GM18517 (cell line): ENCODE results near the gene SMAP2.

Experiments
- ATAC-seq: cut with Tn5 transposase; IDR thresholded peaks from one replicate; pipeline ENCODE4 v1.9.1; 2021; ENCODE audit warnings: mild to moderate bottlenecking, moderate library complexity; ENCODE audit not compliant: unreplicated experiment

Gene SMAP2

DNA sequence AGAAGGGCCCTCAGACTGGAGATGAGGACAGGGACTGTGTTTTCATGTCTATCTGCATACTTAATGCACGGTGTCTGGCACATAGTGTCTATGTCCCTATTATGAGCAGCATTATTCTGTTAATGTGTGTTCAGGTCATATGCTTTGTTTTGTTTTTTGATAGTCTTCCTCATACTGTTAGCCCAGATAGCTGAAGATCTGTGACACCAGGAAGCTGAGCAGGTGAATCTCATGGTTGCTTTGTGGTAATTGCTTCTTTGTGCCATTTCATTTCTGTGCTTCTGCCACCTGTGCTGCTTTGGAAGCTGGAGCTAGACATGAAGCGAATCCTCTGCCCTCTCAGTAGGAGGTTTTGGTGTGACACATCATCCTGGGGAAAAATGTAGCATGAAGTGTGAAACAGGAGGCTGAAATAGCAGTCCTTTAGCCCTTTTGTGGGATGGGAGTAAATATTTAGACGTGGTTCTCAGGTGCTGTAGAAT, 15.8 kb downstream of the SMAP2 start:
- no peak for ATAC-seq

DNA sequence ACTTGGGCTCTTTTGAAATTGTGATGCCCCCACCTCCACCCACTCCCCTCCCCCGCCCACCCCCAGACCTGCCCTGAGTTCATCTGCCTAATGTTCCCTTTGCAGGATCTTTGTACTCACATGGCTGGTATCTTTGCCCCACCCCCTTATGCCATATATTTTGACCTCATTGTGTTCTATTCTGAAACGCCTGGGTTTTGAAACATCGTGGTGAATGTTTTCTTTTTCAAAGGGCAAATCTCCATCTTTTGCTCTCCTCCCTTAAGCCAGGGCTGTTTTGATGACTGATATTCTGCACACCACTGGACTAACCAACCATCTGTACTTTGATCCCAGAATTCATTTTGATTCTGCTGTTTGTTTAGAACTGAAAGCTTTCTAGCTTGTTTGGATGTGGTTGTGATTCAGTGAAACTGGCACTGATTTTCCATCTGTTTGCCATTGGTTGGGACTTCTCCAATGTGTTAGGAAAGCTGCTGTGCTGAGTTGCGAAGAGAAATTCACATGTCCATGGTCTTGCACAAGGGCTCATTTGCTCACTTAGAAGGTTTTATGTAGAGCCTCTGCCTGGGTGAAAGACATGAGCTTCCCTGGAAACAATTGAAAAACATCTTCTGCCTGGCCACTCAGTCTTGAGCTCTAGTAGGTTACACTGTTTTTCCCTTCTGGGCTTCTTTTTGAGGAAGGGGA, 16.5 kb downstream of the SMAP2 start:
- ATAC-seq: no peak

DNA sequence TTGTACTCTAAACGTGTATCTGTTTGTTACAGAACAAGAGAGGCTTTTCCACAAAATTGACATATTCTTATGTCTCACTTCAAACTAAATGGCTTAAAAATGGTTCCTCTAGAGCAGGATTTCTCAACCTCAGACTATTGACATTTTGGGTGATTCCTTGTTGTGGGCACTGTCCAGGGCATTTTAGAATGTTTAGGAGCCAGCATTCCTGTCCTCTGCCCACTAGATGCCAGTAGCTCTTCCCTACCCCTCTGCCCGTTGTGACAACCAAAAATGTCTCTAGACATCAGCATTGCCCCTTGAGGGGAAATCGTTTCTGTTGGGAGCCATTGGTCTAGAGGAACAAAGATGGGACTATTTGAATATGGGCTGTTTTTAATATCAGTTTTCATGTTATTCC, 17.3 kb downstream of the SMAP2 start:
- ATAC-seq: no peak

DNA sequence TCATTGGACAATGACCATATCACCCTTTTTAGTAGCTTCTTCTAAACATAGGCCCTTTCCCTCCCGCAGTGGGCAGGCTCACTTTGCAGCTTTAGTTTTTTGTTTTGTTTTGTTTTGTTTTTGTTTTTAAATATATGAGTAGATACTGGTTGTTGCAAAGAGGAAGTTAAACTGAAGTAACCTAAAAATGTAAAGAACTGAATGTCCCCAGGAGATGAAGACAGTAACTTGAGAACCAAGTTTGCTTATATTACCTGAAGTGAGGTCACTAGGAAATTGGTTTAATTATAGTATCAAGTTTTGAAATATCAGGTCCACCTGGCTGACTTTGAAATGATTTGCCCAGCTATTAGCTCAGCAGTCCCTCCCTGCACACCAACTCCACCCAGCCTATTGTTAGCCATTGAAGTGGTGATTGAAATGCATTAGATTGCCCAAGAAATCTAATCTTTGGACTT, 18.2 kb downstream of the SMAP2 start:
- ATAC-seq: peak; percentile 79

DNA sequence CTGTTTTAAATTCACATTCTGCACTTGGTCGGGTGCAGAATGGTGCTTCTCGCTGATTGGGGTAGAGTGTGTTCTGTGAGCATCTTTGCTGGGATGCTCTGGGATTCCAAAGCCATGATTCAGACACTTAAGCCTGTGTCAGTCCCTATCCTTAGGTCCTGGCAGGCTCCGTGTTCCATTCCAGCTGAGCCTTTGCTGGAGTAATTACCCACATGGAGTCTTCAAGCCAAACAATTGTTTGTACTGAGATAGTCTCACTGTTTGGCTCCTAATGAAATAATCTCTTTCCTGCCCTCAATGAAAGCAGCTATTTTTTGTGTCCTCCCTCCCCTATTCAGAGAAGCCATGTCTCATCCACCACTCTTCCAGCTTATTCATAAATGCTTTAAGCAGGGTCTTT, 18.7 kb downstream of the SMAP2 start:
- no peak for ATAC-seq

DNA sequence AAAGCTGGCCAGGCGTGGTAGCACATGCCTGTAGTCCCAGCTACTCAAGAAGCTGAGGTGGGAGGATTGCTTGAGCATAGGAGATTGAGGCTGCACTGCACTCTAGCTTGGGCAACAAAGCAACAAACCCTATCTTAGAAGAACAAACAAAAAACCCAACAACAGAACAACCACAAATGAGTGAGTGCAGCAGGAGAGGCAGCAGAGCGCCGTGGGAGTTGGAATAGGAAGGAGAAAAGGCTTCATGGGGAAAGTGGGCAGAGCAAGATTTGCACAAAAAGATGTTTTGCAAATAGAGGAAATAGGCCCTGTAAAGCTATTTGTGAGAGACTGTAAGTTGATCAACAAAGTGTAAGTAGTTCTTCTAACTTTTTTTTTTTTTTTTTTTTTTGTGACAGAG, 19.6 kb downstream of the SMAP2 start:
- no peak for ATAC-seq

DNA sequence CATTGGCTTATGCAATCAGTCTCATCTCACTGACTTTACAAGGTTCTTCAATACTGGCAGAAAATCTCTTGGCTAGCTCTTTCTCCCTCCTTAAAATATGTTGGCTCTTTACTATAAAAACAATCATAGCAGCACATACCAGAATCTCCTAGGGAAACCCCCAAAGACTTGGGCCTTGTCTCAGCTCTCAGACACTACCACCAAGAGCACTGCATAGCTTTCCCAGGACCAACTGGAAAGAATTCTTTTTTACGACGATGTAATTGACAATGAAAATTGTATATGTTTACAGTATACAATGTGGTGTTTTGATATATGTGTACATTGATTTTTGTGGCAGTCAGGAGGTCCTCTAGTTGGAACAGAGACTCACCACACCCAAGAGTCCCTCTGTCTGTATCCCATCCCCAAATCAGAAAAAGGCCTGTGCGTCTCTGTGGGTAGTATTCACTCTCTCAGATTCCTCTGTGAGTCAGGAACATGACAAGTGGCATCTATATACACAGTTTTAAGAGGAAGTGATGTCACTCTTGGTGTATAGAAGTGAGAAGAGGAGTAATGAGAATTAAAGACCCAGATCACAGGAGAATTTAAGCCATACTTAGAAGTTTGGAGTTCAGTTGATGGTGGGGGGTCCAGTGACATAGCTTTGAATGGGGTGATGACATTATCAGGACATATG, 21.1 kb downstream of the SMAP2 start:
- no peak for ATAC-seq

DNA sequence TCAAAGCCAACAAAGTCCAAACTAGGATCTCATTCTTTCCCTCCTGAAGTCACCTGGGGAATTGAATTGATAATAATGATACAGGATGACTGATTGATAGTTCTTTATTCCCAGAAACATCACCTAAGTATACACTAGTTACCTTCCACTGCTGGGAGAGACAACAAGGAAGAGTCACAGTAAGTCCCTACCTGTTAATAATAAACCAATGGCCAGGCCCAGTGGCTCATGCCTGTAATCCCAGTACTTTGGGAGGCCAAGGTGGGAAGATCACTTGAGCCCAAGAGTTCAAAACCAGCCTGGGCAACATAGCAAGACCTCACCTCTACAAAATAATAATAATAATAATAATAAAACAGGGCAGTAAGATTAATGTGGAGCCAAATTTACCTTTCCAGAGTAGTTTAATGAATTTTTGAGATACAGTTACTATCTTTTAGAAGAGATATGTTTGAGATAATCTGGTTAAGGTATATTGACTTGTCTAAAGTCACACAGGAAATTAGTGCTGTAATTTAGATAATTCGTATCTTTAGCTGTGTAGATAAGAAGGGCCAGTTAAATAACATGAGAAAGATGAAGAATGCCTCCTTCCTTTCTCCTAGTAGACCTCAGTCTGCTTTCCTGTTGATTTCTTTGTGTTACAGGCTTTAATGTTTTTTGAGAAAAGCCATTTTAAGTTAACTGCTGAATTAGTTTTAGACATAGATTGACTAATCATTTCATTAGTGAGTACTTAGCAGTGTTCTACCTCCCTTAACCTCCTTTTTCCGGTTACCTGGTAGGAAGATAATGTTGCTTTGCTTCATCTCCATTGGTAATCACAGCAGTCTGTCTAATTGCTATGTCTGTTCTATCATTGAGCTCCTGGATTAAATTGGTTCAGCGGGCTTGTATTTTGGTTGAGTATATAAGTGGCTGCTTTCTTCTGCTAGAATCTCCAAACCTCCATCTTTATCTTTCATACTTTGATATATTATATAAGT, 22.0 kb downstream of the SMAP2 start:
- no peak for ATAC-seq

DNA sequence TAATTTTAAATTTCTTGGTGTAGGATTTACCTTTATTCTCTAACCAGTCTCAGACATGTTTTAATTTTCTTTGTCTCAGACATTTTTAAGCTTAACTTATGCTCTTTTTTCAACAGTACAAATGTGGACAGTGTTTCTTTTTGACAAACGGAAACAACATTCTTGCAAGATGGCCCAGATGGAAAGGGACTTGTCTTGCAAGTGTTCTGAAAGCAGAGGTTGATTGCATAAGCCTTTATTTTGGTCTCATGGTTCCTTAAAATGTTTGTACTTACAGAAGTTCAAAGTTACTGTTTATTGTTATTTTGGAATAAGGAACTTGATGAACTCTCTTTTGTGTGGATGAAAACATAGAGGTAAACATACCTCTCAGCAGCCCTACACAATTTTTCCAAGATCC, 22.9 kb downstream of the SMAP2 start:
- no peak for ATAC-seq

DNA sequence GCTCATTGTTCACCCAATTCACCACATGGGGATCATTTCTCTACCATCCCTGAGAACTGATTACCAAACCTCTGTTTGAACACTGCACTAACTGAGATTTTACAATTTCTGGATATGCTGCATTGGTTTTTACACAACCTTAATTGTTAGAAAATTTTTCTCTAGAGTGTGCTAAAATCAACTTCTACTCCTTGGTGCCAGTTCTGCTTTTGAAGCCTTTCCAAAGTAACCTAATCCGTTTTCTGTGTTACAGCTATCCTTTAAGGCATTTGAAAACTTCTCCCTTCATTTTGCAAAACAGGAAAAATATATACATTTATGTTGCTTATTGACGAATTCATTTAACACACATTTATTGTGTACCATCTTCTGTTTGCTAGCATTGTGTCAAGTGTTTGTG, 23.7 kb downstream of the SMAP2 start:
- no peak for ATAC-seq

DNA sequence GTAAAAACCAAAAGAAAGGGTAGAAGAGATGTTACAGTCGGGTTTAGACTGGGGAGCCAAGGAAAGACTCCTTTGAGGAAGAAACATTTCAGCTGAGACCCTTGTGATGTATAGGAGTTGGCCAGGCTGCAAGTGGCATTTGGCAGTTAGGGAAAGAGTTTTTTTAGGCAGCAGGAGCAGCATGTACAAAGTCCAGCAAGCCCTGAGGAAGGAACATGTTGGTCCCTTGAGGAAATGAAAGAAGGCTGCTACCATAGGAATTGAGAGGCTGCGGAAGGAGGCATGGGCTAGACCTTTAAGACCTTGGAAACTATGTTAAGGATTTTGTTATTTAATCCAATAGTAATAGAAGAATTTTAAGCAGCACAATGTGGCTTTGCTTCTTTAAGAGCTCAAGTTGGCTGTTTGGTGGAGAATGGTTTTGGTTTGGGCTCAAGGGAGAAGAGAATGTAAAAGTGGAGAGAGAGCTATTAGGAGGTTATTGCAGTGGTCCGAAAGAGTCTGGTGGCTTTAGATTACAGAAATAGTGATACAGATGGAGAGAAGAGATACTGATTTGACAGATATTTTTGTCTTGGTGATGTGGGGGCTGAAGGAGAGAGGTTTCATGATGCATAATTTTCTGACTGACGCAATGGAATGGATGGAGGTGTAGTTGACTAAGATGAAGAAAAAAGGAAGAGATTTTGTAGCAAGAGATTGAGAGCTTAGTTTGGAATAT, 26.6 kb downstream of the SMAP2 start:
- peak; percentile 83 for ATAC-seq

DNA sequence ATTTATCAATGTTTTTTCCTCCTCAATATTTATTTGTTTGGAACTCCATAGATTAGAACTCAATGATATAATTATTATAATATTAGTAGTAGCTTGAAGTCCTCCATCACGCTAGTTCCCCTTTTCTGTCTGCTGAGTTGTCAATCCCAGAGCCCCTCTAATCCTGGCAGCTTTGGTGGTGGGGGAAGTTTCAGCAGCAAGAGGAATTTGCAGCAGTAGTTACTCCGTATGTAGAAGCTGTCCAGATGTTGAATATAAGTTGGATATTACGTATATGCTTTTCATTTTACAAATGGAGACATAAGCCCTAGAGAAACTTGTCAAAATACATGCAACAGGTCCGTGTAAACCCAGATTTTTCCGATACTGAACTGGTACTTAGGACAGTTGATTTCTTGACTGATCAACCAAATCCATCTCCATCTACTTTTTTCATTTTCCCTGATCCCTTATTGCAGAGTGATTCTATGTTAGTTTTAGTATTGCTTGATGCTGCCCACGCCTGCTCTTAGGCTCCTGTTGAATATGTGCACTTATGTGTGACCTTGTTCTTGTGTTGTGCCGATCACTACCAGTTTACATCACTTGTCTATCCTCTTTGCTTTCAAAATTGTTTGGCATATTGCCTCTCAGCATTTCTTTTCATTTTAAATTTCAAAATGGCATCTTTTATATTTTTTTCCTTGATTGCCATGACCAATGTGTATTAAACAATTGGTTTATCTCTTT, 28.1 kb downstream of the SMAP2 start:
- ATAC-seq: no peak

GRCh38 chr1:40404670-40405462, 31.3 kb downstream of the SMAP2 start:
- no peak for ATAC-seq

GRCh38 chr1:40405812-40406211, 32.3 kb downstream of the SMAP2 start:
- no peak for ATAC-seq

GRCh38 chr1:40407453-40407852, 33.9 kb downstream of the SMAP2 start:
- no peak for ATAC-seq

- ATAC-seq: no peak
These were observed 35.9 kb downstream of the SMAP2 start for GRCh38 chr1:40409467-40409866.

- no peak for ATAC-seq
These were observed 37.8 kb downstream of the SMAP2 start for GRCh38 chr1:40411294-40411693.

DNA sequence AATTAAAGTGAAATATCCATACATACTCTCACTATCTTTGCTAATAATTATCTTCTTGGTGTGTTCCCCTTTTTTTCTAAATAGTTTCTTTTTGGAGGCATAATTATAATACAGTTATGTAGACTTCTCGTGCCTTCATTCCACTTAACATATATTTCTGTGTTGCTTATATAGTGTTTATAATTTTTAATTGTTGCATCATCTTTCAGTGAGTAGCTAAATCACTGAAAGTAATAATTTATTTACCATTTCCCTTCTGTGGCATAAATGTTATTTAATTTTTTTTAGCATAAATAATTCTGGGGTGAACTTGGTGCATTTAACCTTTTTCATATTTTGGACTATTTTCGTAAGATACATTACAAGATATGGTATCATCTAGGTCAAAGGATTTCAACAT, 38.3 kb downstream of the SMAP2 start:
- ATAC-seq: no peak

DNA sequence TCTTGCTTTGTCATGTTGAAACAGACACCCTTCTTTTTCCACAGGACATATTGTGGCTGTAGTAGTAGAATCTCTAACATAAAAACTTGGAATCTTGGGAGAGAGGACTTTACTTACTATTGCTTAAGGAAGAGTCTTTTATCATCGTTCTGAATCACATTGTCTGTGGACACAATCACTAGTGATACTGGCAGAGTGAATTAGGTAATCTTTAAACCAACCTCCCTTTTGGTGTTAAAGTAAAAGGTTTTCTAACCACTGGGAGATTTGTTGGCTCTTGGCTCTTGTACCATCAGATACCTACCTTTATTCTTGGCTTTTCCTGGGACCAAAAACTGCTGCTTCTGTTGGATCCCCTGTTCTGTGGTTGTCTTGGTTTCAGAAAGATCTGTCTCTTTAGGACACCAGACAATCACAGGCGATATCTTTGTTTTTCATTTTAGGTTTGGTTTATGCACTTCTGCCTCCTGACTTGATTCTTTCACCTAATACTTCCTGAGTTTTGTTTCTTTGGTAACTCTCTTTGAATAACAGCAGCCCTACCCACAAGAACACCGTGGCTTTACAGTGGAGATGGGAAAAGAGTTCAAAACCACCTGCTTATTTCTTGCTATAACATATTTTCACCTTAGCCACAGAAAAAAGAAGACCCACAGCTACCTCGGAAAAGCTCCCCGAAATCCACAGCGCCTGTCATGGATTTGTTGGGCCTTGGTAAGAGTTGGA, 40.2 kb downstream of the SMAP2 start:
- ATAC-seq: no peak
